ENCODE results near the gene CXCR1.

The CXCR1 gene

GRCh38 chr2:218169757-218170546 lies 3.2 kb upstream of the CXCR1 start:
- H3K4me3 Mint-ChIP-seq: no peak overlapping the region
- H3K27ac Mint-ChIP-seq: peak overlapping the region in 1 of 3 experiments; percentile 57
- H3K36me3 Mint-ChIP-seq (ENCODE audit: low read depth): no peaks in the 10 kb centered on the region
- TF ChIP-seq, protein P1, sequence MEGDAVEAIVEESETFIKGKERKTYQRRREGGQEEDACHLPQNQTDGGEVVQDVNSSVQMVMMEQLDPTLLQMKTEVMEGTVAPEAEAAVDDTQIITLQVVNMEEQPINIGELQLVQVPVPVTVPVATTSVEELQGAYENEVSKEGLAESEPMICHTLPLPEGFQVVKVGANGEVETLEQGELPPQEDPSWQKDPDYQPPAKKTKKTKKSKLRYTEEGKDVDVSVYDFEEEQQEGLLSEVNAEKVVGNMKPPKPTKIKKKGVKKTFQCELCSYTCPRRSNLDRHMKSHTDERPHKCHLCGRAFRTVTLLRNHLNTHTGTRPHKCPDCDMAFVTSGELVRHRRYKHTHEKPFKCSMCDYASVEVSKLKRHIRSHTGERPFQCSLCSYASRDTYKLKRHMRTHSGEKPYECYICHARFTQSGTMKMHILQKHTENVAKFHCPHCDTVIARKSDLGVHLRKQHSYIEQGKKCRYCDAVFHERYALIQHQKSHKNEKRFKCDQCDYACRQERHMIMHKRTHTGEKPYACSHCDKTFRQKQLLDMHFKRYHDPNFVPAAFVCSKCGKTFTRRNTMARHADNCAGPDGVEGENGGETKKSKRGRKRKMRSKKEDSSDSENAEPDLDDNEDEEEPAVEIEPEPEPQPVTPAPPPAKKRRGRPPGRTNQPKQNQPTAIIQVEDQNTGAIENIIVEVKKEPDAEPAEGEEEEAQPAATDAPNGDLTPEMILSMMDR (IDR thresholded peaks at IDR 0.05; ENCODE audit: unreplicated experiment in 3 of 3): no peak
- H3K4me1 Mint-ChIP-seq: no peaks in the 10 kb centered on the region
- peaks cover 39% of the 10 kb centered on the region for H3K27me3 Mint-ChIP-seq (ENCODE audit: low read depth)
- no peaks in the 10 kb centered on the region for H3K9me3 Mint-ChIP-seq

DNA sequence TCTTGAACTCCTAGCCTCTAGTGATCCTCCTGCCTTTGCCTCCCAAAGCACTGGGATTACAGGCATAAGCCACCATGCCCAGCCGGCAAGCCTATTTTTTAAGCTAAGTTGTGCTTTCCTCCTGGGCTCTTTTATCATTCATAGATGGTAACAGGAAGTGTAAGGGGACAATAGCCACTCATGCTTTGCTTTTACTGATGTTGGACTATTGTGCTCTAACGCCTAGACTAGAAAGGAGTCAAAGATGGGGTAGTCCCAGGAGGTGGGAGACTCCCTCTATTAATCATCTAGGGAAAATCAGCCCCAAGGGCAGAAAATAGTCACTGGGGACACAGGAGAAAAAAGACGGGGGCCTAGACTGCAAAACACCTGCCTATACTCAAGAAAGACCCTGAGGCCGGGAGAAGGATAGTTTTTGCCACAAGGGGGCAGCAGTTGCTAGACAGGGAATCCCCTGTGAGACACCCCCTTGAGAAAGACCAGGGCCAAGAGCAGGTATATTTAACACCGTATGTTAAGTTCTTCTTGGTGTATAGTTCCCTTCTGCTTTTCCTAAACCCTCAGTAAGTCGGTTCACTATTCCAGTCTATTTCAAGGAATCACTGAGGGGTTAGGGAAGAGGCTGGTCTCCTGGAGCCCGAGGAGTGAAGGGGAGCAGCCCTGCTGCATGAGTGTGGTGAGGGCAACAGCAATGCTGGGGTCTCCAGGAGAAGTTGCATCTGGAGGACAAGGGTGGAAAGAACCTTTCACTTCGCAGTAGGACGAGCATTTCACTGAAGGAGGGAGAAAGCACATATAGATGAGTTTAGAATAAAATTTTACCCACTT lies 2.1 kb upstream of the CXCR1 start:
- peaks cover 44% of the 10 kb centered on the region for H3K27me3 Mint-ChIP-seq (ENCODE audit: low read depth)
- H3K36me3 Mint-ChIP-seq (ENCODE audit: low read depth): no peaks in the 10 kb centered on the region
- H3K27ac Mint-ChIP-seq: no peak overlapping the region
- H3K4me1 Mint-ChIP-seq: no peaks in the 10 kb centered on the region
- H3K9me3 Mint-ChIP-seq: no peaks in the 10 kb centered on the region
- no peak overlapping the region for H3K4me3 Mint-ChIP-seq
- TF ChIP-seq, protein P1 (IDR thresholded peaks at IDR 0.05; ENCODE audit: unreplicated experiment in 3 of 3): peak; percentile 38 to 61 (median 48)

DNA sequence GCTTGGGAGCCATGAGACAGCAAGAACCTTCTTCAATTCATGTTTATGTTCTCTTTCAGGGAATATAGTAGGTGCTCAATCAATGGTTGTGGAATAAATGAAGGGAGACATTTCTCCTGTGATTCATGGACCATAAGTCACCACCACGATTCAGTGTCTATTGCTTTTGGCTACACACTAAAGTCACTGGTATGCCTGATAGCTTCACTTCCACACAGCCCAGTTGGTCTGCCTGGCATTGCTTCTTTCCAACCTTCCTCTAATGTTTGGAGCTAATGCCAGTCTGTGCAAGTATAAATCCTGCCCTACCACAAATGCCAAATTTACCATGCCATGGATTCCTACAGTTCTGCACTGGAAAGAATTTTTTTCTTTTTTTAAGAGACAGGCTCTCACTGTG lies 1.3 kb upstream of the CXCR1 start:
- Mint-ChIP-seq H3K27me3 (ENCODE audit: low read depth) (peaks cover 44% of the 10 kb centered on the region), H3K4me1 (no peaks in the 10 kb centered on the region), H3K27ac (no peak overlapping the region), H3K36me3 (ENCODE audit: low read depth) (no peaks in the 10 kb centered on the region), H3K9me3 (no peaks in the 10 kb centered on the region), H3K4me3 (no peak overlapping the region)
- TF ChIP-seq, protein P1 (IDR thresholded peaks at IDR 0.05; ENCODE audit: unreplicated experiment in 3 of 3): no peak

DNA sequence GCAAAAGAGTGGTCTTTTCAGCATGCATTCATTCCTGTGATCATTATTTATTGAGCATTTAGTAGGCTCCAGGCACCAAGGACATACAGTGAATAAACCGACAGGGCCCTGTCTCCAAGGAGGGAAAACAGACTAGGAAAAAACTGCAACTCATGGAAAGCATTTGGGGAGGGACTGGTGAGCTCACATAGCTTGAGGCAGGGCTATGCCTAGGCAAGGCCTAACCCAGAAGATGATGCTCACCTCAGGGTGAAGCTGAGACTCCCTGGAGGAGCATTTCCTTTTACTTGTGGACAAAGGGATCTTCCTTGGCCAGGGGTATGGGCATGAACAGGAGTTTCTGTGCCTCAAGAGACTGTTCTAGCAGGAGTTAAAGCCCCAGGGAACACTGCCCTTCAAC lies 3.9 kb downstream of the CXCR1 start:
- H3K9me3 Mint-ChIP-seq: no peaks in the 10 kb centered on the region
- H3K27me3 Mint-ChIP-seq (ENCODE audit: low read depth): peaks cover 36% of the 10 kb centered on the region
- TF ChIP-seq, protein P1 (IDR thresholded peaks at IDR 0.05; ENCODE audit: unreplicated experiment in 3 of 3): no peak
- H3K4me3 Mint-ChIP-seq: no peak overlapping the region
- H3K27ac Mint-ChIP-seq: no peak overlapping the region
- no peaks in the 10 kb centered on the region for H3K4me1 Mint-ChIP-seq
- H3K36me3 Mint-ChIP-seq (ENCODE audit: low read depth): no peaks in the 10 kb centered on the region

- Mint-ChIP-seq H3K36me3 (ENCODE audit: low read depth) (no peaks in the 10 kb centered on the region), H3K4me1 (no peaks in the 10 kb centered on the region), H3K27ac (no peak overlapping the region), H3K27me3 (ENCODE audit: low read depth) (peaks cover 30% of the 10 kb centered on the region), H3K4me3 (no peak overlapping the region), H3K9me3 (no peaks in the 10 kb centered on the region)
- TF ChIP-seq, protein P1 (IDR thresholded peaks at IDR 0.05; ENCODE audit: unreplicated experiment in 3 of 3): no peak
These were observed 5.1 kb downstream of the CXCR1 start for GRCh38 chr2:218161644-218162043.

Measured in nephron (organoid).